Stimulated activated CD4-positive, alpha-beta T cell treated with anti-CD3 and anti-CD28 coated beads, TNF-alpha, amount 100 ng/mL, for 48 hours (primary cell): ENCODE results near the gene CDH4.

Source experiments
- DNase-seq, 3 donors: peaks; one replicate each; pipeline ENCODE4 v3.0.0-alpha.2; 2020; ENCODE audit warnings: low read depth in 3 of 3

The CDH4 gene

DNA sequence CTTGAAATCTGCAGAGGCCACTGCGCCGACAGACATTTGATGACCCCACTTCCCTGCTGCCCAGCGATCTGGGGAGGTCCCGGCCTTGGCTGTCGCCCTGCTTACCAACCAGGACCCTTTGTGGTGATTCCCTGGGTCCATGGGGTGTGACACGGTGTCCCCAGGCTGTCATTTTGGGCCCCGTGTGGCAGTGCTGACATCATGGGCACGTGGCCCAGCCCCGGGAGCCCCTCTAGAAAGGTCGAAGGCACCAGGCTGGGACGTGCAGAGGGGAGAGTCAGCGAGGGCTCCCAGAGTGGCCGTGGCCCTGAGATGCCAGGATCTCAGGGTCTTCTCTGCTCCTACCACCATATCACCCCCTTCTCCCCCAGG is 643.6 kb downstream of the CDH4 start:
- no peak for DNase-seq

GRCh38 chr20:61896058-61896961 is 644.2 kb downstream of the CDH4 start:
- DNase-seq: peak in 1 of 3 donors; percentile 13

DNA sequence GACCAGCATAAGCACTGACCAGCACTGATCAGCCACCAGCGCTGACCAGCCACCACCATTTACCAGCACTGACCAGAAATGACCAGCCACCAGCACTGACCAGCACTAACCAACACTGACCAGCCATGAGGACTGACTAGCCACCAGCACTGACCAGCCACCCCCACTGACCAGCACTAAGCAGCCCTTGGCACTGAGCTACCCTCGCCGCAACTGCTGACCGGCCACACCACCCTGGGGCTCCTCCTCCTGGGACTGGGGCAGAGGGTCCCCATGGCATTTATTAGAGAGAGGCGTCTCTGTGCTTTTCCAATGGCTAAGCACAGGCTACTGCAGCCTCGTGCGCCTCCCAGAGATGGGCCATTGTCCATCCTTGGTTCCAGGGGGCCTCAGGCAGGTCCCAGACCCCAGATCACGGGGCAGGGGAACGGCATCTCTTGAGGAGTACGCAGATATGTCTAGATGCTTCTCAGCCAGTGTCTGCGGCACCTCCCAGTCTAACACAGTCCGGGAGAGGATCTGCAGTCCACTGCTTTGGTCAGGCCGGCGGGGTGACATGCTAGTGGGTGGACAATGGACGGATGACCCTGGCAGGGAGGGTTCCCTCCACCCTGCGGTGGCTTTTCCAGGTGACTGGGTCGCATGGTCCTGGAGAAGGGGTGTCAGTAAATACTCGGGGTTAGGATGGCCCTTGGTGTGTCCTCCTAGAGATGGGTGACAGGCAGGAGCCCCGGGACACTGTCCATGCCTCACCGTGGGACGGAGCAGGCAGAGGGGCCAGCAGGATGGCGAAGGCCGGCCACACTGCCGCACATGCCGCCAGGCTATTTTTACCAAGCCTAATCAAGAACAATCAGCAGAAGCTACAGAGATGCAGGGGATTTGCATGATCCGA is 645.6 kb downstream of the CDH4 start:
- no peak for DNase-seq

- DNase-seq: no peak
Observed at GRCh38 chr20:61898405-61898804, 646.3 kb downstream of the CDH4 start.

DNA sequence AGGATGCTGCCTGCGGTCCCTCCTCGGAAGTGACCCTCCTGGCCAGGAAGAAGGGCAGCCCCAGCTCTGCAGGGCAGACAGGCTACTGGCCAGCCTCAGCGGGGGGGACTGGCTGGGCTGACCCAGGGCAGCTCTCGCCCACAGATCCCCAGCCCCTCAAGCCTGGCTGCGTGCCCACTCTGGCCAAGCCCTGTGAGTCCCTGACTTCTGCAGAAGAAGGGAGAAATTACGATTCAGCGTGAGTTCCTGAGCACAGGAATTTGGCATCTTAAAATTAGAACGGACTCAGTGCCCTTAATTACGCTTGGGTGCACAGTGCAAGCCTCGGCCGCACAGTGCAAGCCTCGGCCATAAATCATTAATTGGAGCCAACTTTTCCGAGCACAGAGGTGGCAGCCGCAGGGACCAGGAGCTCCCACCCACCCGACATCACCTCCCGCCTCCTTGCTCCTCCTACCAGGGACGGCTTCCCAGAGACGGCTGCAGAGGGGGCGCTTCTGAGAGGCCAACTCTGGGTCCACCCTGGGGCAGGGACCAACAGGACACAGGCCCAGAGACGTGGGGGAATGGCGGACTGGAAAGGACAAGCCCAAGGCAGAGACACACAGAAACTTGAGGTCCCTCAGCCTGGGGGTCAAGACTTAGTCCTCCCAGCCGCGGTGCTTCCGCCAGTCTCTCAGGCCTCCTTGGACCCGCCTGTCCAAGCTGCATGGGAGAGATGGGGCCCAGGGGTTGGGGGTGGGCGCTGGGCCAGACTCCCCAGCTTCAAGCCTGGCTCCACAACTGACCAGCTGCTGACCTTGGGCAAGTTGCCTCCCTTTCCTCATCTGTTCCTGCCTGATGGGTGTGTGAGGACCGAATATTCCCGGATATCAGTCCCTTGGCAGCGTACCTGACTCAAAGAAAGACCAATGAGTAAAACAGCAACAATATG is 648.2 kb downstream of the CDH4 start:
- no peak for DNase-seq

DNA sequence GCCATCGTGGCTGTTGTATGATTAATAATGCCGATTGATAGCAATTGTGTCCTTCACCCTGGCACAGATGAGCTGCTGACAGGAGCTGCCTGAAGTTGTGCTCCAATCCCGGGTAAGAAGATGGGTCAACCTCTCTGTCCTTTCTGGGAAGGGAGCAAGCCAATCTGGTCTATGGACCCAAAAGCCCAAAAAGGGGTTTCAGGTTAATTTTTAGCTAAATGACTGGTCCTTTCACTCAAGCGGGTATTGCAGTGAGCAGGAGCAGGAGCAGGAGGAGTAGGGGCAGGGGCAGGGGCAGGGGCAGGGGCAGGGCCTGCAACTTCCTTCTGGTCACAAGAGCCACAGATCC is 648.9 kb downstream of the CDH4 start:
- DNase-seq: no peak

- no peak for DNase-seq
Observed at GRCh38 chr20:61901392-61902220, 649.5 kb downstream of the CDH4 start.

DNA sequence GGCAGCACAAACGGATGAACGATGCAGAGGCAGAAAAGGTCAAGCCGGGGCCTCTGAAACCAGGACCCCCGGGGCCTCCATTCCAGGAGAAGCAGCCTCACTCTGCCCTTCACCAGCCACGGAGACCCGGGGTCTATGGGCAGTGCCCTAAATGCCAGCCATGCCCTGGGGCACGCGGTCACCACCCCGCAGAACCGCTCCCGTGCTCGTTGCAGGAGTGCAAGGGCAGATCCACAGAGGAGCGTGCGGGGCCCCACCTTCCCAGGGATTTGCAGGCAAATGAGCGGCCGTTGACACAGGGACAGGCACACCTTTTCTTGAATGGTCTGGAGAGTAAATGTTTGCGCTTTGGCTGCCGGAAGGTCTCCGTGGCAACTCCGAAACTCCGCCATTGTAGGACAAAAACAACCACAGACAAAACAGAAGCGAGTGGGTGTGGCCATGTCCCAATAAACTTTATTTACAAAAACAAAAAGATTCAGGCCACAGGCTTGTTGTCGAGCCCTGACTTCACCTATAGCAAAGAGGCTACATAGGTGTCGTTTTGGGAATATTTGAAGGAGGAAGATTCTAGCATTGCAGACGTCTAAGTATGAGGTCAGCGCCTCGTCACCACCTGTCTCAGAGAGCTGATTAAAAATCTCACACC is 650.3 kb downstream of the CDH4 start:
- no peak for DNase-seq

GRCh38 chr20:61903575-61904340 is 651.7 kb downstream of the CDH4 start:
- no peak for DNase-seq

DNA sequence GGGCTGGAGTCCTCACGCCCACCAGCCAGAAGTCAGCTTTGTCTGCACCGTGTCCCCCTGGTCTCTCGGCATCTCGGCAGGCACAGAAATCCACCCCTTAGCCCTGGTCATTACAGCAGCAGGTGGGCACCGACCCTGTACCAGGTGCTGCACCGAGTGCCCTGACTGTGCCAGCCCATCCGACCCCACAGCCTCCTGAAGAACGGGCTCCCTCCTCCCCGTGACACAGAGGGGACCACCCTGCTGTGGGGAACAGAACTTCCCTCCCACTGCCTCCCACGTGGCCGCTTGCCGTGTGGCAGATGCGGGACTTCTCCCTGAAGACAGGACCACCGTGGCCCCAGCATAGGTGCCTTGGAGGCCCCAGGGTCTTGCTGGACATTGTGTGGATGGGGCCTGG is 652.4 kb downstream of the CDH4 start:
- no peak for DNase-seq

DNA sequence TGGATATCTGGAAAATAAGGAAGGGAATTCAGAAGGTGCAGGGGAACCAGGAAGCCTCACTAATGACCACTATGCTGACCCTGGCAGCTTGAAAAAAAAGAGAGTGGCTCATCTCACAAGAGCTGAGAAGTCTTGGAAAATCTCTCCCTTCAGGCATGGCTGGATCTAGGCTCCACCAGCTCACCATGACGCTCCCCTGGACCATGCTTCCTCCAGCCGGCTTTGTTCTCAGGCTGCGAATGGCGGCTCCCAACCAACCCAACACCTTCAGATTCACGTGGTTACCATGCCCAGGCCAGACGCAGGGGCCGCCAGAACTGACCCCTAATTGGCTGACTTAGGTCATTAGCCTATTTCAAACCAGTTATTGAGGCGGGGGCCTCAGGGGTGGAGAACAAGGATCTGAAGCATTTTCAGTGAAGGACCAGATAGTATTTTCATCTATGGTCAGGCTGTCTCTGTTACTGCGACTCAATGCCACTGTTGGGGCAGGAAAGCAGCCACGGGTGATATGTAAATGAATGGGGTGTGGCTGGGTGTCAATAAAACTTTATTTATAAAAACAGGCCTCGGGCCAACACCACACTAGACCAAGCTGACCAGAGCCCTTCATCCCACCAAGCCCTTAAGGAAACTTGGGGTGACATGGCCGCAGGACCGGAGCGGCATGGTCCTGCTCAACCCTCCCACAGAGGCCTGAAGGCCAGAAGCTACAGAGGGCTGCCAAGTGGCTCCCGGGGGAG is 653.9 kb downstream of the CDH4 start:
- no peak for DNase-seq

DNA sequence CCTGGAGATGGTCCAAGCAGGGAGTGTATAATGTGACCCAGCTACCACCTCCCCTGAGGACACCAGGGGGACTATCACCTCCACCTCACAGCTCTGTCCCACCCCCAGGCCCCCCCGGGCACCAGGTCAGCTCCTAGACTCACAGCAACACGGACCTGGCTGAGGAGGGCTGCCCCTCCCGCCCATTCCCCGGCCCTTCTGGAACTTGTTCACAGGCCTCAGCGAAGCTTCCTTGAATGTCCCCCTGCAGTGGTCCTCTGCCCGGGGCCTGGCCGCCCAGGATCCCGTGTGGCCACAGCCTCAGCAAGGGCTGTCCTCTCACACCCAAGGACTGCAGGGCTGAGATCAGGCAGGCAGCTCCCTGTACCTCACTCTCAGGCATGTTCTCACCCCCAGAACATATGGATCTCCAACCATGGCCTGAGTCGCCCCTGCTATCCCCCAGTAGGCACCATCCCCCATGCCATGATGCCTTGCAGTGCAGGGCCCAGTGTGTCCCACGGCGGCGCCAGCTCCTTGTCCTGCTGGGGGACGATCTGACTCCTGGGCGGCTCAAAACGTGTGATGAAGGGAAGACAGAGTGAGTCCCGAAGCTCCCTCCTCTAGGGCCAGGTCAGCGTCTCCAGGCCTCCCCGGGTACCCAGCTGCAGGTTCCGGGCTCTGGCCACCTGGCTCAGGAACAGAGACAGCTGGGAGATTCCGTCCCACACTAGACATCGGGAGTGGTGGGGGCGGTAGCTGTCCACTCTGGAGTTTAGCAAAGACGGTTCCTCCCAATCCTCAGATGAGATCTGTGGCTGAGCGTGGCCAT is 655.2 kb downstream of the CDH4 start:
- DNase-seq: no peak

DNA sequence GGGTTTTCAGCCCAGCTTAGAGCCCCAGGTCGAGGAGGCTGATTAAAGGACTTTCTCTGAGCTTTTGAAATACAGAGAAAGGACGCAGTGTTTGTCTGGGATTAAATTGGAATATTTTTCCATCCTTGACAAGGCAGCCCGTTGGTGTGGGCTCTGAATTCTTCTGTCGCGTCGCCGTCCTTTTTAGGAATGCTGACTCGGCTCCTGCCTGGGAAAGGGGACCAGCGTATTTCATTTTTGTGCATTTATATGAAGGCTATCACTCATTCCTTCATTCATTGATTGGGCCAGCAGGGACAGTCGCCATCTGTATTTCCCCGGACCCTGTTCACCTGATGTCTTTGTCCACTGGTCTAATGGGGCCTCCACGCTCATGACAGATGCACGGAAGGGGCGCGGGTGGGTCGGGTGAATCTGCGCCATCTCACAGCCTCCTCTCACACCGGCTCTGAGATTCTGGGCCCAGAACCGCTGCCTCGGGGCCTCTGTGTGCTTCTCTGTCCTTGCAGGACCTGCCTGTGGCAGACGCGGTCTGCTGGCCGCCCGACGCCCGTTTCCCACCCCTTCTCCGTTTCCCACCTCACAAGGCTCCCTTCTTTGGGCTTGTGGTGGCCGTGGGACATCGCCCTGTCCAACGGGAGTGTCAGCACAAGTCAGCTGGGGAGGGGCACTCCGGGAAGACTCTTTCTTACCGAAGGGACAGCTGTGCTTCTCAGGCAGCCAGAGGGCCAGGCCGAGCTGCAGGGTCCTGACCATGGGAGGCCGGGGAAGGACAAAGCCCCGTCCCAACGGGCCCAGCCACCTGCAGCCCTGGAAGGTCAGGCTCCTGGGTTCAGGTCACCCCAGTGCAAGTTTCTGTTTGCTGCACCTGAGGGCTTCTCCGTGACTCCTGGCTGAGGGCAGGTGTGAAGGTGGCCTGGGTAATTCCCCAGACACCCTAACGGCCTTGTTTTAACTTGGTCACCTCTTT is 656.3 kb downstream of the CDH4 start:
- DNase-seq: no peak

DNA sequence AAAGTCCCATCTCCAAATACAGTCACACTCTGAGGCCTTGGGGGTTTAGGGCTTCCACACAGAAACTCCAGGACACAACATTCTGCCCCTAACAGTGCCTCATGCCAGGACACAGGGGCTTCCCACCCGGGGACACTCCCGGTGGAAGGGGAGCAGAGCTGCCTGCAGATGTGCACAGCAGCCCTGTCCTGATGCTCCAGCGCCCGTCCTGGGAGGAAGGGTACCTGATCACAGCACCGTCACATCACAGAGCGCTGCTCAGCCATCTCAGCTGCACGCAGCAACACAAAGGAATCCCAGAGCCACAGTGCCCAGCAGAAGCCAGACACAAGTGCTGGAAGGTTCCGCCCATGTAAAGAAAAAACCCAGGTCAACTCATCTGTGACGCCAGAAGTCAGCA is 657.0 kb downstream of the CDH4 start:
- DNase-seq: no peak

GRCh38 chr20:61909821-61910220 is 657.8 kb downstream of the CDH4 start:
- no peak for DNase-seq

GRCh38 chr20:61911824-61912223 is 659.8 kb downstream of the CDH4 start:
- no peak for DNase-seq
